GM19025 (cell line): Measurements from ENCODE around the gene CEBPE.
"Not testable (repeated sequence)": the region's sequence is repeated elsewhere in the genome, so short reads cannot be mapped to it uniquely, and the experiment has no call there.

ENCODE experiments used
- ATAC-seq: cut with Tn5 transposase; IDR thresholded peaks from one replicate; pipeline ENCODE4 v1.9.1; 2021; ENCODE audit warnings: mild to moderate bottlenecking, low read depth, moderate library complexity; ENCODE audit not compliant: unreplicated experiment

CEBPE gene

GRCh38 chr14:23123419-23123818, 4.4 kb upstream of the CEBPE start:
- no peak for ATAC-seq

GRCh38 chr14:23122086-23122485, 3.0 kb upstream of the CEBPE start:
- no peak for ATAC-seq

- no peak for ATAC-seq
Observed at GRCh38 chr14:23121361-23121771, 2.3 kb upstream of the CEBPE start.

- ATAC-seq: no peak
Observed at GRCh38 chr14:23120541-23121251, 1.6 kb upstream of the CEBPE start.

- no peak for ATAC-seq
Observed at GRCh38 chr14:23119363-23120327, 590 bp upstream of the CEBPE start.

GRCh38 chr14:23117371-23118020, 1.6 kb downstream of the CEBPE start:
- ATAC-seq: no peak

GRCh38 chr14:23115918-23116317, 3.1 kb downstream of the CEBPE start:
- no peak for ATAC-seq

GRCh38 chr14:23115039-23115731, 3.9 kb downstream of the CEBPE start:
- no peak for ATAC-seq

- no peak for ATAC-seq
Observed at GRCh38 chr14:23114669-23115038, 4.4 kb downstream of the CEBPE start.

GRCh38 chr14:23114120-23114458, 5.0 kb downstream of the CEBPE start:
- ATAC-seq: no peak

- no peak for ATAC-seq
Observed at GRCh38 chr14:23113431-23114119, 5.5 kb downstream of the CEBPE start.

GRCh38 chr14:23112359-23113178, 6.5 kb downstream of the CEBPE start:
- ATAC-seq: no peak

GRCh38 chr14:23110579-23111365, 8.3 kb downstream of the CEBPE start:
- no peak for ATAC-seq

GRCh38 chr14:23109769-23110168, 9.3 kb downstream of the CEBPE start:
- no peak for ATAC-seq

GRCh38 chr14:23108169-23108568, 10.9 kb downstream of the CEBPE start:
- not testable (repeated sequence) for ATAC-seq

- not testable (repeated sequence) for ATAC-seq
Observed at GRCh38 chr14:23107620-23108019, 11.4 kb downstream of the CEBPE start.

GRCh38 chr14:23106747-23107045, 12.4 kb downstream of the CEBPE start:
- no peak for ATAC-seq

- no peak for ATAC-seq
Observed at GRCh38 chr14:23105348-23105824, 13.7 kb downstream of the CEBPE start.
